SU-DHL-6 (cell line): Measurements from ENCODE around the gene CYP2W1.
"Not testable (repeated sequence)": the region's sequence is repeated elsewhere in the genome, so short reads cannot be mapped to it uniquely, and the experiment has no call there.

Source experiments
- H2AFZ ChIP-seq: fragments of 200-600 bp; sonication (generic); 2 replicates; pipeline ENCODE4 v1.6.1; 2014; ENCODE audit warnings: low read depth, mild to moderate bottlenecking, moderate library complexity, mixed read lengths, antibody characterized with exemption, low read length; ENCODE audit not compliant: severe bottlenecking
- H3F3A ChIP-seq: fragments of 200-600 bp; shearing (Covaris generic); 2 replicates; pipeline ENCODE4 v1.6.0; 2016; ENCODE audit warnings: antibody characterized with exemption, mild to moderate bottlenecking; ENCODE audit not compliant: insufficient read depth
- H3K27ac ChIP-seq: fragments of 200-600 bp; sonication (generic); 2 replicates; pipeline ENCODE4 v1.5.1; 2016; ENCODE audit warnings: low read depth, mild to moderate bottlenecking, low read length, moderate library complexity, mixed read lengths
- H3K27me3 ChIP-seq: fragments of 200-600 bp; sonication (generic), shearing (Covaris generic); 2 replicates; pipeline ENCODE4 v1.6.0; 2014; ENCODE audit warnings: mild to moderate bottlenecking, low read length
- H3K36me3 ChIP-seq: fragments of 200-600 bp; sonication (generic); 2 replicates; pipeline ENCODE4 v1.6.1; 2014; ENCODE audit warnings: mild to moderate bottlenecking, low read length, mixed read lengths
- H3K4me2 ChIP-seq: fragments of 300-600, 200-600 bp; shearing (Covaris generic), sonication (generic); 2 replicates; pipeline ENCODE4 v1.6.0; 2014; ENCODE audit warnings: low read length, low read depth, mild to moderate bottlenecking; ENCODE audit not compliant: poor library complexity, severe bottlenecking
- H3K4me3 ChIP-seq: fragments of 200-600 bp; sonication (generic); 2 replicates; pipeline ENCODE4 v1.5.1; 2014; ENCODE audit warnings: antibody characterized with exemption, low read length, mild to moderate bottlenecking, mixed read lengths; ENCODE audit not compliant: insufficient read depth, poor library complexity, severe bottlenecking
- H3K79me2 ChIP-seq: fragments of 200-600 bp; sonication (generic); 2 replicates; pipeline ENCODE4 v1.6.1; 2014; ENCODE audit warnings: mild to moderate bottlenecking, low read length, moderate library complexity; ENCODE audit not compliant: insufficient read depth
- H3K9ac ChIP-seq: fragments of 200-600 bp; sonication (generic); 2 replicates; pipeline ENCODE4 v1.7.0; 2014; ENCODE audit warnings: mild to moderate bottlenecking, low read length
- H3K9me2 ChIP-seq: fragments of 200-600 bp; sonication (generic); replicated peaks from 2 replicates; pipeline ENCODE4 v1.6.1; 2014; ENCODE audit warnings: low read length; ENCODE audit not compliant: insufficient read depth
- H3K9me3 ChIP-seq: fragments of 200-600 bp; sonication (generic); 2 replicates; pipeline ENCODE4 v1.6.1; 2014; ENCODE audit warnings: low read length, mixed read lengths; ENCODE audit not compliant: insufficient read depth
- H4K20me1 ChIP-seq: fragments of 200-600 bp; sonication (generic); 2 replicates; pipeline ENCODE4 v1.6.1; 2014; ENCODE audit warnings: low read depth, mild to moderate bottlenecking, antibody characterized with exemption, low read length, moderate library complexity, mixed read lengths
- EZH2phosphoT487 ChIP-seq: fragments of 200-600 bp; sonication (generic), shearing (Covaris generic); conservative IDR thresholded peaks from 2 replicates; pipeline ENCODE4 v1.6.1; 2018; ENCODE audit warnings: mild to moderate bottlenecking, antibody characterized with exemption, low read length, moderate library complexity, mixed read lengths
- TF ChIP-seq, protein P1 (sequence below): fragments of 200-600 bp; sonication (generic); IDR thresholded peaks from one replicate; pipeline ENCODE4 v1.5.1; 2017; ENCODE audit warnings: antibody characterized with exemption, mild to moderate bottlenecking, low read length, moderate library complexity; ENCODE audit not compliant: insufficient read depth, poor library complexity, severe bottlenecking

CYP2W1 gene

DNA sequence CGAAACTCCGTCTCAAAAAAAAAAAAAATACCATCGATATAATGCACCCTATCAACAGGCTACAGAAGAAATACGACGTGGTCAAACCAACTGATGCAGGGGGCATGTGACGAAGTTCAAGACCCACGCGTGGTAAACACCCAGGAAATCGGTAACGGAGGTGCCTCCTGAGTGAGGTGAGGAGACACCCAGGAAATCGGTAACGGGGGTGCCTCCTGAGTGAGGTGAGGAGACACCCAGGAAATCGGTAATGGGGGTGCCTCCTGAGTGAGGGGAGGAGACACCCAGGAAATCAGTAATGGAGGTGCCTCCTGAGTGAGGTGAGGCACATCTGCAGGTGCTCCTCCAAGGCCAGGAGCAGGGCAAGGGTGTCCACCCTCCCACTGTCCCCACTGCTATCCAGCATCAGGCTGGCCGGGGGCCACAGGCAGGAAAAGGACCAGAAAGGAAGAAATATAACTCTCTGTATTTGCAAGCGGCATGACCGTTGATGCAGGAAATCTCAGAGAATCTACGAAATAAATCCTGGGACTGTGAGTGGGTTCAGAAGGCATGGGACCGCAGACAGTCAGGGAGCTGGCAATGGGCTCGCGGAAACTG lies 50.7 kb downstream of the CYP2W1 start:
- H3K4me3 ChIP-seq: no peak overlapping the region
- no peak overlapping the region for H3K27ac ChIP-seq
- H3K9ac ChIP-seq: no peak overlapping the region
- no peaks in the 10 kb centered on the region for H3K27me3 ChIP-seq
- no peaks in the 10 kb centered on the region for H3K79me2 ChIP-seq
- TF ChIP-seq EZH2phosphoT487: no peak
- TF ChIP-seq, protein P1, sequence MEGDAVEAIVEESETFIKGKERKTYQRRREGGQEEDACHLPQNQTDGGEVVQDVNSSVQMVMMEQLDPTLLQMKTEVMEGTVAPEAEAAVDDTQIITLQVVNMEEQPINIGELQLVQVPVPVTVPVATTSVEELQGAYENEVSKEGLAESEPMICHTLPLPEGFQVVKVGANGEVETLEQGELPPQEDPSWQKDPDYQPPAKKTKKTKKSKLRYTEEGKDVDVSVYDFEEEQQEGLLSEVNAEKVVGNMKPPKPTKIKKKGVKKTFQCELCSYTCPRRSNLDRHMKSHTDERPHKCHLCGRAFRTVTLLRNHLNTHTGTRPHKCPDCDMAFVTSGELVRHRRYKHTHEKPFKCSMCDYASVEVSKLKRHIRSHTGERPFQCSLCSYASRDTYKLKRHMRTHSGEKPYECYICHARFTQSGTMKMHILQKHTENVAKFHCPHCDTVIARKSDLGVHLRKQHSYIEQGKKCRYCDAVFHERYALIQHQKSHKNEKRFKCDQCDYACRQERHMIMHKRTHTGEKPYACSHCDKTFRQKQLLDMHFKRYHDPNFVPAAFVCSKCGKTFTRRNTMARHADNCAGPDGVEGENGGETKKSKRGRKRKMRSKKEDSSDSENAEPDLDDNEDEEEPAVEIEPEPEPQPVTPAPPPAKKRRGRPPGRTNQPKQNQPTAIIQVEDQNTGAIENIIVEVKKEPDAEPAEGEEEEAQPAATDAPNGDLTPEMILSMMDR: no peak
- H4K20me1 ChIP-seq: no peaks in the 10 kb centered on the region
- no peaks in the 10 kb centered on the region for H3F3A ChIP-seq
- no peaks in the 10 kb centered on the region for H3K9me2 ChIP-seq
- no peaks in the 10 kb centered on the region for H3K36me3 ChIP-seq
- no peak overlapping the region for H3K4me2 ChIP-seq
- no peaks in the 10 kb centered on the region for H3K9me3 ChIP-seq
- no peak overlapping the region for H2AFZ ChIP-seq

- not testable (repeated sequence) for H3F3A ChIP-seq, H3K9me2 ChIP-seq, H2AFZ ChIP-seq, H3K4me2 ChIP-seq, H3K27me3 ChIP-seq, H3K79me2 ChIP-seq, H4K20me1 ChIP-seq, H3K36me3 ChIP-seq, H3K27ac ChIP-seq, H3K9ac ChIP-seq, H3K4me3 ChIP-seq, H3K9me3 ChIP-seq
Observed at GRCh38 chr7:1034769-1035168, 51.8 kb downstream of the CYP2W1 start.

DNA sequence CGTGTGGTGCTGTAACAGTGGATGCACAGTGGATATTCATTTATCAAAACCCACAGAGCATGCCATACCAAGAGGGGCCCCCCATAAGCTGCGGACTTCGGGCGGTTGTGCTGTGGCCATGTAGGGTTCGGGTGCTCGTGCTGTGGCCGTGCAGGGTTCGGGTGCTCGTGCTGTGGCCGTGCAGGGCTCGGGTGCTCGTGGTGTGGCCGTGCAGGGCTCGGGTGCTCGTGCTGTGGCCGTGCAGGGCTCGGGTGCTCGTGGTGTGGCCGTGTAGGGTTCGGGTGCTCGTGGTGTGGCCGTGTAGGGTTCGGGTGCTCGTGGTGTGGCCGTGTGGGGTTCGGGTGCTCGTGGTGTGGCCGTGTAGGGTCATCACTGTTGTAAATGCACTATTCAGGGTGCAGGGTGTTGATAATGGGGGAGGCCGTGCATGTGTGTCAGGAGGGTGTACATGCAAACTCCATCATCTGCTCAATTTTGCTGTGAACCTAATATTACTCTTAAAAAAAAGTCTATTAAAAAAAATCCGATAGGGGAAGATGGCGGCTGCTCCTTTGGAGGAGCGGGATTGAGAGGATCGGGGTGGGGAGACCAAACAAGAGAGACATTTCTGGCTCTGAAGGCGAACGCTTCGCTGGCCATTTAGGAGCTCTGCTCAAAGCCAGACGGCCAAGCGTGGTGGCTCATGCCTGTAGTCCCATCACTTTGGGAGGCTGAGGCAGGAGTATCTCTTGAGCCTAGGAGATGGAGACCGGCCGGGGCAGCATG lies 53.4 kb downstream of the CYP2W1 start:
- H3K9ac ChIP-seq, H3K27me3 ChIP-seq, H3K4me3 ChIP-seq, H3K4me2 ChIP-seq, H3K79me2 ChIP-seq, H4K20me1 ChIP-seq, H3K9me2 ChIP-seq, H3K27ac ChIP-seq, H2AFZ ChIP-seq, H3K36me3 ChIP-seq, H3F3A ChIP-seq, H3K9me3 ChIP-seq: not testable (repeated sequence)
